A549 (cell line): ENCODE data around the gene FKBP4.

Experiments used
- JUN ChIP-seq, 2 experiments: fragments of >200 bp; sonication (Bioruptor Twin); formaldehyde crosslinking; IDR thresholded peaks; 2 replicates in 1 of 2; 3 replicates in 1 of 2; pipeline ENCODE4 v1.6.1; 2016 to 2017
- TF ChIP-seq, protein P1 (sequence below): fragments of >200 bp; sonication (Bioruptor Twin); formaldehyde crosslinking; IDR thresholded peaks from 3 replicates; pipeline ENCODE4 v1.5.1; 2016

DNA sequence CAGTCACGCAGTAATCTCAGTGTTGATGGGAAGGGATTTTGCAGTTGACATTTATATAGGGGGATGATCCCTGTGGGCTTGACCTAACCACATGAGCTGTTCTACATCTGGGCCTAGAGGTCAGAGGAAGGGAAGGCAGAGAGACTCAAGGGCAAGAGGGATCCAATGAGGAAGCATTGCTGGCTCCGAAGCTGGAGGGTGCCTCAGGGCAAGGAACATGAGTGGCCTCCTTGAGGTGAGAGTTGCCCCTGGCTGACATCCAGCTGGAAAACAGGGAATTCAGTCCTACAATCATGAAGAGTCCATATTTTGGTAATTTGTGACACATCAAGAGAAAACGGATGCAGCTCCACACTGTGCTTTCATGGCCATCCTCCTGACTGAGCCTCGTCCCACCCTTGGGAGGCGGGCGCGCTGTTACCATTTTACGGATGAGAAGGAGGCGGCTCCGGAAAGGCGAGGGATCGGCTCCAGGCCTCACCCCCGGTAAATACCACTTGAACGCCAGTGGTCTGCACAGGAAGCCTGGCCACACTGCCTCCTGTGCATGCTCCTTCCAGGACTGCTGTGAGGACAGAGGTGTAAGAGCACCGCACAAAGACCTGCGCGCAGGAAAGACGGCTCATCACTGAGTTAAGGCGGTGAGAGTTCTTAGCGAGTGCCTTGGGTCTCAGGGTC lies 18.5 kb upstream of the FKBP4 start:
- TF ChIP-seq JUN (IDR thresholded peaks at IDR 0.05) = no peak
- TF ChIP-seq, protein P1, sequence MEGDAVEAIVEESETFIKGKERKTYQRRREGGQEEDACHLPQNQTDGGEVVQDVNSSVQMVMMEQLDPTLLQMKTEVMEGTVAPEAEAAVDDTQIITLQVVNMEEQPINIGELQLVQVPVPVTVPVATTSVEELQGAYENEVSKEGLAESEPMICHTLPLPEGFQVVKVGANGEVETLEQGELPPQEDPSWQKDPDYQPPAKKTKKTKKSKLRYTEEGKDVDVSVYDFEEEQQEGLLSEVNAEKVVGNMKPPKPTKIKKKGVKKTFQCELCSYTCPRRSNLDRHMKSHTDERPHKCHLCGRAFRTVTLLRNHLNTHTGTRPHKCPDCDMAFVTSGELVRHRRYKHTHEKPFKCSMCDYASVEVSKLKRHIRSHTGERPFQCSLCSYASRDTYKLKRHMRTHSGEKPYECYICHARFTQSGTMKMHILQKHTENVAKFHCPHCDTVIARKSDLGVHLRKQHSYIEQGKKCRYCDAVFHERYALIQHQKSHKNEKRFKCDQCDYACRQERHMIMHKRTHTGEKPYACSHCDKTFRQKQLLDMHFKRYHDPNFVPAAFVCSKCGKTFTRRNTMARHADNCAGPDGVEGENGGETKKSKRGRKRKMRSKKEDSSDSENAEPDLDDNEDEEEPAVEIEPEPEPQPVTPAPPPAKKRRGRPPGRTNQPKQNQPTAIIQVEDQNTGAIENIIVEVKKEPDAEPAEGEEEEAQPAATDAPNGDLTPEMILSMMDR = no peak
